Transverse colon (tissue), 4 donors: ENCODE data around the gene SHB. TPM values are rescaled to one million over a fixed set of nuclear protein-coding genes. Genes with fewer than 3 reads are reported as not detected.

Experiments used
- DNase-seq: peaks from one replicate; pipeline ENCODE4 v3.0.0-alpha.2; 2019
- H3K27ac ChIP-seq, 4 donors: fragments of 200-600 bp; sonication (generic); 2 replicates each; pipeline ENCODE4 v1.5.1; 2016 to 2018; ENCODE audit warnings: inconsistent platforms in 4 of 4
- H3K27me3 ChIP-seq: fragments of 200-600 bp; sonication (generic); 2 replicates; pipeline ENCODE4 v1.5.1; 2017; ENCODE audit warnings: inconsistent platforms
- H3K36me3 ChIP-seq, 4 donors: fragments of 200-600 bp; sonication (generic); 2 replicates each; pipeline ENCODE4 v1.5.1; 2017 to 2019; ENCODE audit warnings: inconsistent platforms in 4 of 4
- H3K4me1 ChIP-seq, 4 donors: fragments of 200-600 bp; sonication (generic); 2 replicates each; pipeline ENCODE4 v1.5.1; 2017 to 2020; ENCODE audit warnings: inconsistent platforms in 4 of 4
- H3K4me3 ChIP-seq, 4 donors: fragments of 200-600 bp; sonication (generic); 1 replicate in 1 of 4; 2 replicates in 3 of 4; pipeline versions ENCODE4 v1.5.1 to v1.6.1; 2017 to 2019; ENCODE audit warnings: inconsistent platforms in 4 of 4
- H3K9me3 ChIP-seq, 2 donors: fragments of 200-600 bp; sonication (generic); 2 replicates each; pipeline ENCODE4 v1.5.1; 2017 to 2019; ENCODE audit warnings: inconsistent platforms in 2 of 2
- CTCF ChIP-seq, 5 experiments: fragments of 200-600 bp in 3 of 5; fragments of 450-650 bp in 2 of 5; sonication (generic) in 3 of 5; IDR thresholded peaks; 1 replicate in 2 of 5; 2 replicates in 3 of 5; pipeline ENCODE4 v1.5.1; 2016 to 2017; ENCODE audit warnings: antibody characterized with exemption in 5 of 5, inconsistent platforms in 3 of 5, mild to moderate bottlenecking in 2 of 5, moderate library complexity in 1 of 5
- EP300 ChIP-seq: sonication (generic); formaldehyde crosslinking; IDR thresholded peaks from one replicate; pipeline ENCODE4 v1.6.1; 2017; ENCODE audit warnings: antibody characterized with exemption, low read depth
- POLR2A ChIP-seq: fragments of 450-650 bp; IDR thresholded peaks from one replicate; pipeline ENCODE4 v1.6.1; 2016; ENCODE audit warnings: antibody characterized with exemption, mild to moderate bottlenecking, moderate library complexity
- POLR2AphosphoS5 ChIP-seq, 3 donors: sonication (generic); formaldehyde crosslinking; IDR thresholded peaks; one replicate each; pipeline ENCODE4 v1.6.1; 2016; ENCODE audit warnings: antibody characterized with exemption in 3 of 3
- WGBS, 2 donors: methylation state at CpG; one replicate each; pipeline ENCODE4 v1.1.5; 2018; ENCODE audit warnings: low coverage in 1 of 2; 5-methylcytosine and 5-hydroxymethylcytosine counted together
- in situ Hi-C, 4 donors: fragments of 200-750 bp; cut with MboI; loops; one replicate each; pipeline versions ENCODE4 v1.15.0 to v1.15.1; 2017; ENCODE audit warnings: low sequenced_read_pairs in 3 of 4, low pct_ligation_motif_present in 1 of 4, low pct_unique_long_range_greater_than_20kb in 1 of 4
- intact Hi-C: fragments of 100-400 bp; cut with DNase I; formaldehyde crosslinking; loops from one replicate; pipeline ENCODE4 v1.15.1; 2023; ENCODE audit warnings: low total_unique reads
- total RNA-seq, 4 donors: library from RNA; depleted of rRNA; stranded (reverse); fragments of >200 nt; gene quantifications; one replicate each; pipeline ENCODE4 v1.1.0, GENCODE V29; 2016

The SHB gene
- total RNA-seq, 4 donors from 2014 or later: 11.9 to 33.7 (median 22.2) TPM

- no peak overlapping the region for H3K4me3 ChIP-seq
- H3K27me3 ChIP-seq: no peaks in the 10 kb centered on the region
- WGBS, 2 donors: 85% methylated on average over 16 of the region's 16 CpGs; no CpG with 5 or more reads in 1 of the 2 donors
- H3K4me1 ChIP-seq: peaks cover 0 to 4% (median 0%) of the 10 kb centered on the region in 4 donors
- no peaks in the 10 kb centered on the region for H3K9me3 ChIP-seq
- TF ChIP-seq POLR2AphosphoS5 (IDR thresholded peaks at IDR 0.05) (no peak), POLR2A (no peak), EP300 (no peak), CTCF (IDR thresholded peaks at IDR 0.05) (no peak)
- H3K27ac ChIP-seq: no peak overlapping the region
- no peaks in the 10 kb centered on the region for H3K36me3 ChIP-seq
- DNase-seq: no peak
- intact Hi-C loops: no loop called here
- in situ Hi-C loops: no loop called here
Measured at GRCh38 chr9:37956904-37957663, 111.9 kb downstream of the SHB start.

- H3K9me3 ChIP-seq: no peaks in the 10 kb centered on the region
- WGBS, 2 donors: 100% methylated on average over 5 of the region's 5 CpGs; no CpG with 5 or more reads in 1 of the 2 donors
- no peaks in the 10 kb centered on the region for H3K36me3 ChIP-seq
- H3K4me3 ChIP-seq: no peak overlapping the region
- in situ Hi-C loops: no loop called here
- H3K4me1 ChIP-seq: peaks cover 0 to 4% (median 0%) of the 10 kb centered on the region in 4 donors
- intact Hi-C loops: no loop called here
- no peaks in the 10 kb centered on the region for H3K27me3 ChIP-seq
- H3K27ac ChIP-seq: no peak overlapping the region
- DNase-seq: no peak
- TF ChIP-seq POLR2AphosphoS5 (IDR thresholded peaks at IDR 0.05) (no peak), CTCF (IDR thresholded peaks at IDR 0.05) (no peak), EP300 (no peak), POLR2A (no peak)
Measured at GRCh38 chr9:37956423-37956820, 112.6 kb downstream of the SHB start.

GRCh38 chr9:37955781-37956422 is 113.1 kb downstream of the SHB start:
- Histone ChIP-seq H3K9me3 (no peaks in the 10 kb centered on the region), H3K36me3 (no peaks in the 10 kb centered on the region), H3K4me3 (no peak overlapping the region), H3K27ac (no peak overlapping the region), H3K27me3 (no peaks in the 10 kb centered on the region), H3K4me1 (peaks cover 0 to 4% (median 0%) of the 10 kb centered on the region in 4 donors)
- TF ChIP-seq EP300 (no peak), CTCF (IDR thresholded peaks at IDR 0.05) (no peak), POLR2A (no peak)
- 94 to 100% methylated on average over 2 to 15 of the region's 16 CpGs for WGBS, 2 donors
- intact Hi-C loops: no loop called here
- DNase-seq: no peak
- in situ Hi-C loops: no loop called here

- in situ Hi-C loops (no loop called here), intact Hi-C loops (no loop called here)
- Histone ChIP-seq H3K27ac (no peak overlapping the region), H3K36me3 (no peaks in the 10 kb centered on the region), H3K9me3 (no peaks in the 10 kb centered on the region), H3K4me3 (no peak overlapping the region), H3K27me3 (no peaks in the 10 kb centered on the region), H3K4me1 (peaks cover 0 to 4% (median 0%) of the 10 kb centered on the region in 4 donors)
- DNase-seq: no peak
- WGBS, 2 donors: 45 to 59% methylated on average over 3 of the region's 3 CpGs
- TF ChIP-seq CTCF (IDR thresholded peaks at IDR 0.05): no peak
- no peak for TF ChIP-seq POLR2A
- no peak for TF ChIP-seq POLR2AphosphoS5 (IDR thresholded peaks at IDR 0.05)
- no peak for TF ChIP-seq EP300
Measured at GRCh38 chr9:37954581-37954981, 114.4 kb downstream of the SHB start.
